Mesenchymal stem cell (in vitro differentiated cells and primary cell): ENCODE results near the gene SEMA3A.

Experiments used
- DNase-seq: peaks from one replicate; pipeline ENCODE4 v3.0.0-alpha.2; 2013
- H2AFZ ChIP-seq: one replicate; pipeline ENCODE4 v1.6.1; 2013; ENCODE audit warnings: low read depth, mild to moderate bottlenecking, control low read depth, inconsistent platforms, low read length, moderate library complexity
- H2AK5ac ChIP-seq: 2 replicates; pipeline ENCODE4 v1.6.1; 2013; ENCODE audit warnings: low read length, moderate library complexity, mild to moderate bottlenecking, inconsistent platforms; ENCODE audit not compliant: severe bottlenecking
- H2BK120ac ChIP-seq: one replicate; pipeline ENCODE4 v1.6.1; 2013; ENCODE audit warnings: low read depth, mild to moderate bottlenecking, inconsistent platforms, low read length, moderate library complexity
- H2BK12ac ChIP-seq, 2 experiments: one replicate each; pipeline ENCODE4 v1.6.1; 2013; ENCODE audit warnings: inconsistent platforms in 2 of 2, low read length in 2 of 2, mild to moderate bottlenecking in 2 of 2, moderate library complexity in 2 of 2, control low read depth in 1 of 2
- H2BK15ac ChIP-seq: one replicate; pipeline ENCODE4 v1.6.1; 2013; ENCODE audit warnings: mild to moderate bottlenecking, low read depth, inconsistent platforms; ENCODE audit not compliant: poor library complexity, severe bottlenecking
- H2BK5ac ChIP-seq: 2 replicates; pipeline ENCODE4 v1.6.1; 2013; ENCODE audit warnings: low read depth, mild to moderate bottlenecking, low read length, control low read depth, inconsistent platforms; ENCODE audit not compliant: poor library complexity, severe bottlenecking
- H3K14ac ChIP-seq, 2 experiments: one replicate each; pipeline ENCODE4 v1.6.1; 2013; ENCODE audit warnings: inconsistent platforms in 2 of 2, low read length in 2 of 2, control low read depth in 1 of 2, mild to moderate bottlenecking in 1 of 2, moderate library complexity in 1 of 2
- H3K18ac ChIP-seq, 2 experiments: one replicate each; pipeline ENCODE4 v1.6.1; 2013; ENCODE audit warnings: inconsistent platforms in 2 of 2, low read length in 2 of 2, control low read depth in 1 of 2, low read depth in 1 of 2, mild to moderate bottlenecking in 1 of 2
- H3K23ac ChIP-seq, 2 experiments: one replicate each; pipeline ENCODE4 v1.6.1; 2013; ENCODE audit warnings: inconsistent platforms in 2 of 2, low read length in 2 of 2, mild to moderate bottlenecking in 2 of 2, moderate library complexity in 2 of 2, control low read depth in 1 of 2
- H3K27ac ChIP-seq: 2 replicates; pipeline ENCODE4 v1.5.1; 2013; ENCODE audit warnings: mild to moderate bottlenecking, moderate library complexity, low read length, control low read depth, inconsistent platforms; ENCODE audit not compliant: poor library complexity, severe bottlenecking
- H3K27me3 ChIP-seq, 2 experiments: 2 replicates each; pipeline versions ENCODE4 v1.6.1 to v1.7.0; 2013; ENCODE audit warnings: low read length in 2 of 2, mild to moderate bottlenecking in 2 of 2, moderate library complexity in 2 of 2, control low read depth in 1 of 2, inconsistent platforms in 1 of 2; ENCODE audit not compliant: control insufficient read depth in 1 of 2, insufficient read depth in 1 of 2
- H3K36me3 ChIP-seq, 2 experiments: 2 replicates each; pipeline versions ENCODE4 v1.6.1 to v1.7.0; 2013; ENCODE audit warnings: low read length in 2 of 2, control low read depth in 1 of 2, inconsistent platforms in 1 of 2, low read depth in 1 of 2, mild to moderate bottlenecking in 1 of 2; ENCODE audit not compliant: insufficient read depth in 2 of 2, control insufficient read depth in 1 of 2
- H3K4ac ChIP-seq, 2 experiments: one replicate each; pipeline ENCODE4 v1.6.1; 2013; ENCODE audit warnings: inconsistent platforms in 2 of 2, low read length in 2 of 2, mild to moderate bottlenecking in 2 of 2, moderate library complexity in 2 of 2, control low read depth in 1 of 2, low read depth in 1 of 2
- H3K4me1 ChIP-seq: 2 replicates; pipeline ENCODE4 v1.6.1; 2013; ENCODE audit warnings: low read depth, low read length, control low read depth; ENCODE audit not compliant: control insufficient read depth, insufficient read depth
- H3K4me2 ChIP-seq: 2 replicates; pipeline ENCODE4 v1.6.1; 2013; ENCODE audit warnings: low read length, mild to moderate bottlenecking, inconsistent platforms; ENCODE audit not compliant: poor library complexity, severe bottlenecking
- H3K4me3 ChIP-seq, 2 experiments: 2 replicates each; pipeline versions ENCODE4 v1.5.1 to v1.7.0; 2013; ENCODE audit warnings: low read length in 2 of 2, mild to moderate bottlenecking in 2 of 2, control low read depth in 1 of 2, low read depth in 1 of 2; ENCODE audit not compliant: insufficient read depth in 1 of 2
- H3K79me1 ChIP-seq: replicated peaks from 2 replicates; pipeline ENCODE4 v1.6.1; 2013; ENCODE audit warnings: mild to moderate bottlenecking, control low read depth, low read length, inconsistent platforms; ENCODE audit not compliant: poor library complexity, severe bottlenecking
- H3K9ac ChIP-seq: 2 replicates; pipeline ENCODE4 v1.7.0; 2013; ENCODE audit warnings: mild to moderate bottlenecking, low read length, moderate library complexity
- H3K9me3 ChIP-seq: 2 replicates; pipeline ENCODE4 v1.7.0; 2013; ENCODE audit warnings: mild to moderate bottlenecking, low read length; ENCODE audit not compliant: control insufficient read depth
- H4K8ac ChIP-seq: one replicate; pipeline ENCODE4 v1.6.1; 2013; ENCODE audit warnings: inconsistent platforms, mild to moderate bottlenecking, low read length, moderate library complexity
- H4K91ac ChIP-seq: one replicate; pipeline ENCODE4 v1.6.1; 2013; ENCODE audit warnings: mild to moderate bottlenecking, low read length, inconsistent platforms
- WGBS: methylation state at CpG from one replicate; pipeline ENCODE4 v1.1.7; 2013; ENCODE audit warnings: mixed read lengths; 5-methylcytosine and 5-hydroxymethylcytosine counted together

Gene SEMA3A

DNA sequence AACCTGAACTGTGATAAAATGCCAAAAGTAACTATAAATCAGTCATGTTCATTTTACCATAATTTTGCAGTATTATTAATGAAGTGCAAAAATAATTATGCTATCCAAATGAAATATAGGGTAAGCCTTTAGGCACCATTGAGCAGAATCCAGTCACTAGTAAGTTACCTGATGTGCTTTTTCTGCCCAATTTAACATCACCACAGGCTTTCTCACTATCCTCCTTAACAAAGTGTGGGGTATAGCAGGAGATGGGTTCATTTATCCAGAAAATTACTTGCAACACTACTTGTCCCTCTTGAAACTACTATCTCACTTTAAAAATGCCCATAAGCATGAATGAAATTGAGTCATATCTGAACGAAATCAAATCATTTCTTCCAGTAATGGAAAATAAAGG lies 211.0 kb downstream of the SEMA3A start:
- Histone ChIP-seq H4K91ac (no peak overlapping the region), H3K18ac (no peak overlapping the region), H3K36me3 (no peaks in the 10 kb centered on the region), H3K4me3 (no peak overlapping the region), H2AFZ (no peak overlapping the region), H2AK5ac (no peak overlapping the region), H3K23ac (no peak overlapping the region), H3K14ac (no peak overlapping the region), H3K4ac (no peak overlapping the region), H3K27me3 (no peaks in the 10 kb centered on the region), H3K9ac (peak overlapping the region; percentile 59), H2BK120ac (no peak overlapping the region), H3K79me1 (no peaks in the 10 kb centered on the region), H3K9me3 (no peaks in the 10 kb centered on the region), H2BK12ac (no peak overlapping the region), H3K4me2 (no peak overlapping the region), H2BK5ac (no peak overlapping the region), H3K27ac (no peak overlapping the region), H2BK15ac (no peak overlapping the region), H3K4me1 (no peaks in the 10 kb centered on the region), H4K8ac (no peak overlapping the region)
- WGBS, result no CpG with 5 or more reads among the region's 1 CpG
- DNase-seq, result no peak

- Histone ChIP-seq H2BK120ac (no peak overlapping the region), H3K9me3 (no peaks in the 10 kb centered on the region), H3K79me1 (no peaks in the 10 kb centered on the region), H4K8ac (no peak overlapping the region), H3K4me3 (no peak overlapping the region), H3K27ac (no peak overlapping the region), H3K9ac (no peak overlapping the region), H2AK5ac (no peak overlapping the region), H2BK15ac (no peak overlapping the region), H2AFZ (no peak overlapping the region), H4K91ac (no peak overlapping the region), H3K27me3 (no peaks in the 10 kb centered on the region), H3K23ac (no peak overlapping the region), H3K4ac (no peak overlapping the region), H3K36me3 (no peaks in the 10 kb centered on the region), H3K18ac (no peak overlapping the region), H3K4me2 (no peak overlapping the region), H2BK5ac (no peak overlapping the region), H3K4me1 (no peaks in the 10 kb centered on the region), H3K14ac (no peak overlapping the region), H2BK12ac (no peak overlapping the region)
- peak; percentile 48 for DNase-seq
Observed at GRCh38 chr7:83976302-83976701, 218.3 kb downstream of the SEMA3A start.

DNA sequence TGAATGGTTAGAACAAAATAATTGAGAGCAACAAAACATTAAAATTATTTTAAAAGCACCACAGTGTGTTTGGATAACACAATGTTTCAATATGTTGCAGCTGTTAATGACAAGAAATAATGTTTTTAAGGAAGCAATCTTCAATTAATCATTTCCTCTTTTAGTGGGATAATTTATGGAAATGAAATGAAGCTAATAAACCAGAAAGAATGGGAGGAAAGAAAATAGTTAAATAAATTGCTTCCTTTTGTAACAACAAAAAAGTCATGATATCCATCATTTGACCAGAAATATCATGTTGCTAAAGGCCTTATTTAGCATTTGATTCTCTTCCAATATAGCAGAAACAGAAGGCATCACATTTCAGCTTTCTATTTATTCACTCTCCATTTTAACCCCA lies 224.5 kb downstream of the SEMA3A start:
- Histone ChIP-seq H3K4me3 (no peak overlapping the region), H3K18ac (no peak overlapping the region), H2AK5ac (no peak overlapping the region), H3K27ac (no peak overlapping the region), H2BK12ac (no peak overlapping the region), H3K9me3 (no peaks in the 10 kb centered on the region), H3K4me2 (no peak overlapping the region), H2BK5ac (no peak overlapping the region), H3K23ac (no peak overlapping the region), H3K14ac (no peak overlapping the region), H3K4me1 (no peaks in the 10 kb centered on the region), H3K27me3 (no peaks in the 10 kb centered on the region), H2BK120ac (no peak overlapping the region), H2AFZ (no peak overlapping the region), H4K8ac (no peak overlapping the region), H2BK15ac (no peak overlapping the region), H4K91ac (no peak overlapping the region), H3K79me1 (no peaks in the 10 kb centered on the region), H3K36me3 (no peaks in the 10 kb centered on the region), H3K4ac (no peak overlapping the region), H3K9ac (no peak overlapping the region)
- no peak for DNase-seq

GRCh38 chr7:83964318-83964717 lies 230.3 kb downstream of the SEMA3A start:
- Histone ChIP-seq H3K23ac (no peak overlapping the region), H3K27ac (no peak overlapping the region), H3K4ac (no peak overlapping the region), H3K4me3 (no peak overlapping the region), H2BK15ac (no peak overlapping the region), H4K91ac (no peak overlapping the region), H2BK12ac (no peak overlapping the region), H4K8ac (no peak overlapping the region), H3K18ac (no peak overlapping the region), H2BK5ac (no peak overlapping the region), H3K79me1 (no peaks in the 10 kb centered on the region), H3K9ac (no peak overlapping the region), H3K14ac (no peak overlapping the region), H3K9me3 (no peaks in the 10 kb centered on the region), H2BK120ac (no peak overlapping the region), H3K4me1 (no peaks in the 10 kb centered on the region), H2AFZ (no peak overlapping the region), H3K4me2 (no peak overlapping the region), H3K27me3 (no peaks in the 10 kb centered on the region), H2AK5ac (no peak overlapping the region), H3K36me3 (peaks cover 0 to 18% of the 10 kb centered on the region in 2 experiments)
- DNase-seq, result no peak
